Kidney (tissue), 14 donors: ENCODE results near the gene TRAFD1. TPM values are rescaled to one million over a fixed set of nuclear protein-coding genes. Genes with fewer than 3 reads are reported as not detected.

ENCODE experiments used
- DNase-seq, 5 donors: peaks; one replicate each; pipeline ENCODE4 v3.0.0-alpha.2; 2013 to 2020
- FAIRE-seq: peaks from 2 replicates; lab custom pipeline; 2012; peaks lifted over from hg19 to GRCh38; lab: Jason Lieb, UNC
- H3K27ac ChIP-seq, 2 donors: one replicate each; pipeline ENCODE4 v1.7.0; 2013; ENCODE audit warnings: low read depth in 2 of 2, low read length in 2 of 2, inconsistent platforms in 1 of 2
- H3K27me3 ChIP-seq: one replicate; pipeline ENCODE4 v1.7.1; 2013; ENCODE audit warnings: low read length, inconsistent platforms; ENCODE audit not compliant: control insufficient read depth, insufficient read depth
- H3K36me3 ChIP-seq, 3 donors: one replicate each; pipeline versions ENCODE4 v1.7.0 to v1.7.1; 2013; ENCODE audit warnings: low read length in 3 of 3, control low read depth in 1 of 3, inconsistent platforms in 1 of 3; ENCODE audit not compliant: insufficient read depth in 3 of 3, control insufficient read depth in 2 of 3
- H3K4me1 ChIP-seq, 3 donors: one replicate each; pipeline versions ENCODE4 v1.7.0 to v1.7.1; 2013; ENCODE audit warnings: low read length in 3 of 3, inconsistent platforms in 1 of 3, low read depth in 1 of 3; ENCODE audit not compliant: control insufficient read depth in 2 of 3, insufficient read depth in 2 of 3
- H3K4me3 ChIP-seq, 3 donors: one replicate each; pipeline versions ENCODE4 v1.7.0 to v1.8.1; 2013; ENCODE audit warnings: low read length in 3 of 3, control low read depth in 1 of 3, inconsistent platforms in 1 of 3
- H3K9ac ChIP-seq, 3 donors: one replicate each; pipeline versions ENCODE4 v1.7.0 to v1.7.1; 2013; ENCODE audit warnings: low read length in 3 of 3, control low read depth in 1 of 3, inconsistent platforms in 1 of 3
- H3K9me3 ChIP-seq, 3 donors: one replicate each; pipeline versions ENCODE4 v1.7.0 to v1.7.1; 2013; ENCODE audit warnings: low read length in 3 of 3, control low read depth in 1 of 3, inconsistent platforms in 1 of 3; ENCODE audit not compliant: control insufficient read depth in 2 of 3, insufficient read depth in 1 of 3
- CTCF ChIP-seq: IDR thresholded peaks from 3 replicates; pipeline ENCODE4 v1.5.1; 2012; ENCODE audit warnings: mild to moderate bottlenecking, moderate library complexity, borderline replicate concordance; ENCODE audit not compliant: insufficient read depth; ENCODE audit errors: extremely low read depth
- intact Hi-C: fragments of 100-400 bp; cut with DNase I; formaldehyde crosslinking; loops from one replicate; pipeline ENCODE4 v1.11.1; 2022
- polyA plus RNA-seq: library from polyadenylated mRNA; stranded (reverse); fragments of 350-450 nt; fragmentation: Illumina TruSeq; extraction: RNeasy Lipid Tissue Mini Kit (QIAGEN cat#74804); gene quantifications from one replicate; pipeline ENCODE4 v1.2.3, GENCODE V29; 2014; ENCODE audit warnings: low read depth, low replicate concordance; ENCODE audit not compliant: insufficient read depth
- total RNA-seq: library from RNA; stranded (reverse); fragmentation: NEBNext Ultra II Directional; extraction: Animal tissue kit (Norgen Biotek cat#: 25700); gene quantifications from one replicate; pipeline ENCODE4 v1.2.1, GENCODE V29; 2021
- donor health status: control.
- donor health status: control.
- donor health status: control.
- donor health status: control.
- donor health status: control.
- donor health status: DM: yes; HTN: yes; CAD: no.
- donor health status: Normal renal cell carcinoma (clear cell type).

Gene TRAFD1
- total and polyA plus RNA-seq, 2 donors from 2014 or later = 16.4 to 27.1 TPM

GRCh38 chr12:112163471-112163991, 38.2 kb downstream of the TRAFD1 start:
- FAIRE-seq (no peak), DNase-seq (peak in 1 of 5 donors; percentile 20)
- Histone ChIP-seq H3K27ac (no peak overlapping the region), H3K9me3 (no peaks in the 10 kb centered on the region), H3K9ac (no peak overlapping the region), H3K4me3 (no peak overlapping the region), H3K36me3 (peaks cover 3 to 20% (median 4%) of the 10 kb centered on the region in 3 donors), H3K4me1 (no peaks in the 10 kb centered on the region), H3K27me3 (no peaks in the 10 kb centered on the region)
- TF ChIP-seq CTCF = no peak
- intact Hi-C loops = no loop called here

- intact Hi-C loops = no loop called here
- Histone ChIP-seq H3K36me3 (peaks cover 3 to 20% (median 4%) of the 10 kb centered on the region in 3 donors), H3K4me3 (no peak overlapping the region), H3K27ac (no peak overlapping the region), H3K9ac (no peak overlapping the region), H3K4me1 (no peaks in the 10 kb centered on the region), H3K27me3 (no peaks in the 10 kb centered on the region), H3K9me3 (no peaks in the 10 kb centered on the region)
- no peak for TF ChIP-seq CTCF
- FAIRE-seq (no peak), DNase-seq (peak in 1 of 5 donors; percentile 24)
Measured at GRCh38 chr12:112164011-112164660, 38.8 kb downstream of the TRAFD1 start.

GRCh38 chr12:112165624-112166023, 40.3 kb downstream of the TRAFD1 start:
- Histone ChIP-seq H3K27me3 (no peaks in the 10 kb centered on the region), H3K36me3 (peaks cover 2 to 10% (median 3%) of the 10 kb centered on the region in 3 donors), H3K9ac (no peak overlapping the region), H3K4me1 (no peaks in the 10 kb centered on the region), H3K27ac (no peak overlapping the region), H3K9me3 (no peaks in the 10 kb centered on the region), H3K4me3 (no peak overlapping the region)
- FAIRE-seq (no peak), DNase-seq (peak in 1 of 5 donors; percentile 24)
- intact Hi-C loops = no loop called here
- TF ChIP-seq CTCF = no peak
